Measurements from ENCODE around the gene PPME1.

Gene PPME1

DNA sequence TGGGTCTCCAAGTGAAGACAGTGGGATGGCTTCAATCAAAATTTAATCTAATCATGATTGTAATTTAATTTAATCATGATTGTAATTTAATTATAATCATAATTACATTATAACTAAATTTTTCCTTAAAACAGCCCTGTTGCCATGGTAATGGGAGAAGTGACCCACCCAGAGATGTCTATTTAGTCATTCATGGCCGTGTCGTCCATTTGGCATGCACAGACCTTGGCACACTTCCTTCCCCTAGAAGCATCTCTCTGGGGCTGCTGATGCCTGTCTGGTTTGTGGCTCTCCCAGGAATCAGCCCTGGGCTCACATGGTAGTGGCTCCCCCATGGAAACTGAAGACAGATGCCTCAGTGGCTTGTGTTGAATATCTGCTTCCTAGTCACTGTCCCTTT lies 113.4 kb downstream of the PPME1 start:
- no peak for DNase-seq (ENCODE audit: low spot score)
- TF ChIP-seq, protein P1, sequence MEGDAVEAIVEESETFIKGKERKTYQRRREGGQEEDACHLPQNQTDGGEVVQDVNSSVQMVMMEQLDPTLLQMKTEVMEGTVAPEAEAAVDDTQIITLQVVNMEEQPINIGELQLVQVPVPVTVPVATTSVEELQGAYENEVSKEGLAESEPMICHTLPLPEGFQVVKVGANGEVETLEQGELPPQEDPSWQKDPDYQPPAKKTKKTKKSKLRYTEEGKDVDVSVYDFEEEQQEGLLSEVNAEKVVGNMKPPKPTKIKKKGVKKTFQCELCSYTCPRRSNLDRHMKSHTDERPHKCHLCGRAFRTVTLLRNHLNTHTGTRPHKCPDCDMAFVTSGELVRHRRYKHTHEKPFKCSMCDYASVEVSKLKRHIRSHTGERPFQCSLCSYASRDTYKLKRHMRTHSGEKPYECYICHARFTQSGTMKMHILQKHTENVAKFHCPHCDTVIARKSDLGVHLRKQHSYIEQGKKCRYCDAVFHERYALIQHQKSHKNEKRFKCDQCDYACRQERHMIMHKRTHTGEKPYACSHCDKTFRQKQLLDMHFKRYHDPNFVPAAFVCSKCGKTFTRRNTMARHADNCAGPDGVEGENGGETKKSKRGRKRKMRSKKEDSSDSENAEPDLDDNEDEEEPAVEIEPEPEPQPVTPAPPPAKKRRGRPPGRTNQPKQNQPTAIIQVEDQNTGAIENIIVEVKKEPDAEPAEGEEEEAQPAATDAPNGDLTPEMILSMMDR (IDR thresholded peaks at IDR 0.05; ENCODE audit: borderline replicate concordance, control extremely low read depth, extremely low read depth, insufficient read depth, missing control alignments) = no peak
- in situ Hi-C loops (cut with MboI; ENCODE audit: low sequenced_read_pairs, unreplicated experiment) = no loop called here

DNA sequence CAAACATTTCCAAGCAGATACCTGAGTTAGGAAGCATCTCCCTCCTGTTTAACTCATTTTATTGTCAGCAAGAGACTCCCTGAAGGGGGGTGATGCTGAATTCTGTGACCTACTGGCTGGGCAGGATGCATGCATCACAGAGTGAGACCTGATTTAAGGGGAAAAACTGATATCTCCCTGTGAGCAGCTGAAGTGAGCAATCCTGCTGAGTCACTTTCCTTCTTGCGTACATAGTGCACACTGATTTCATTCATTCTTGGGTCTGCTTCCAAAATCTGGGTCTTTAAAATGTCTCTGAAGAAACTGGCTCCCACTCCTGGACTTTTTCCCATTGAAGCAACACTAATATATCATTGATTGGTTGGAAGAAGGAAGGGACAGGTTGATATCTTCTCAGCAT lies 117.1 kb downstream of the PPME1 start:
- in situ Hi-C loops (cut with MboI; ENCODE audit: low sequenced_read_pairs, unreplicated experiment) = no loop called here
- TF ChIP-seq, protein P1 (IDR thresholded peaks at IDR 0.05; ENCODE audit: borderline replicate concordance, control extremely low read depth, extremely low read depth, insufficient read depth, missing control alignments) = no peak

GRCh38 chr11:74288911-74289310 lies 117.8 kb downstream of the PPME1 start:
- in situ Hi-C loops (cut with MboI; ENCODE audit: low sequenced_read_pairs, unreplicated experiment) = no loop called here
- no peak for DNase-seq (ENCODE audit: low spot score)
- TF ChIP-seq, protein P1 (IDR thresholded peaks at IDR 0.05; ENCODE audit: borderline replicate concordance, control extremely low read depth, extremely low read depth, insufficient read depth, missing control alignments) = no peak

More for the DNA sequence above, 117.1 kb downstream of the PPME1 start:
- DNase-seq (ENCODE audit: low spot score) = no peak

GRCh38 chr11:74297484-74297883 lies 126.4 kb downstream of the PPME1 start:
- TF ChIP-seq, protein P1 (IDR thresholded peaks at IDR 0.05; ENCODE audit: borderline replicate concordance, control extremely low read depth, extremely low read depth, insufficient read depth, missing control alignments) = no peak
- no peak for DNase-seq (ENCODE audit: low spot score)
- in situ Hi-C loops (cut with MboI; ENCODE audit: low sequenced_read_pairs, unreplicated experiment) = no loop called here

DNA sequence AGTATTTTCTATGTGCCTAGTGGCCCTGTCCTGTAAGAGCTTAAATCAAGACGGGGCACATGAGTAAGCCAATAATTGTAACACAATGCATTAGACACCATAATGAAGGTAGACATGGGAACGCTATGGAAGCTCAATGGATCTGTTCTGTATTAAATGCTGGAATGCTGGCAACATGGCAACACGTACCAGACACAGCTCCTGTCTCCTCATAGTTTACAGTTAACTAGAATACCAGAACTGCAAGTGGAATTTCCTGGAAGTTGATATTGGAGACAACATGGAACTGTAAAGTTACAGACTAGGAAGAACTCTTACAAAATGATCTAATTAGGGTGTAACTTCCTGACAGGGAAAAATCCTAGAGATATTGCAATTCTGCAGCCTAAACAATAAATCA lies 127.9 kb downstream of the PPME1 start:
- in situ Hi-C loops (cut with MboI; ENCODE audit: low sequenced_read_pairs, unreplicated experiment) = no loop called here
- DNase-seq (ENCODE audit: low spot score) = no peak
- TF ChIP-seq, protein P1 (IDR thresholded peaks at IDR 0.05; ENCODE audit: borderline replicate concordance, control extremely low read depth, extremely low read depth, insufficient read depth, missing control alignments) = no peak

Data from GM13976 (cell line).